ENCODE measurements around the gene BZW2.

The BZW2 gene

DNA sequence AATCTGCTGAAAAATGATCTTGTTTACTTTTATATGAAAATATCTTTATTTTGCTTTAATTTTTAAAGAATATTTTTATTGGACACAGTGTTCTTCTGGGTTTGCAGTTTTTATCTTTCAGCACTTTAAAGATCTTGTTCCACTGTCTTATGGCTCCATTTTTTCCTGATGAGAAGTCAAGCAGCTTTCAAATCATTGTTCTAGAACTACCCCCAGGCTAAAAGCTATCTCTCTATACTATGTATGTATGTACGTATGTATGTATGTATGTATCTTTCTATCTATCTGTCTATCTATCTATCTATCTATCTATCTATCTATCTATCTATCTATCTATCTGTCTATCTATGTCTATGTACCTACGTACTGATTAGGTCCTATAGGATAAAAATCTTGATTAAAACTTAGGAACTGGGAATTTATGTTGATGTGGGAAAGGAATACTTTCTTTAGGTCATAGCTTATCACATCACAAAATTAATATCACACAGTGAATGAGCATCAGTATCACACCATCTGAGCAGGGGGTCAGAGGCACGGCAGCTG lies 72.2 kb downstream of the BZW2 start:
- no peak for DNase-seq (ENCODE audit: low read depth)

DNA sequence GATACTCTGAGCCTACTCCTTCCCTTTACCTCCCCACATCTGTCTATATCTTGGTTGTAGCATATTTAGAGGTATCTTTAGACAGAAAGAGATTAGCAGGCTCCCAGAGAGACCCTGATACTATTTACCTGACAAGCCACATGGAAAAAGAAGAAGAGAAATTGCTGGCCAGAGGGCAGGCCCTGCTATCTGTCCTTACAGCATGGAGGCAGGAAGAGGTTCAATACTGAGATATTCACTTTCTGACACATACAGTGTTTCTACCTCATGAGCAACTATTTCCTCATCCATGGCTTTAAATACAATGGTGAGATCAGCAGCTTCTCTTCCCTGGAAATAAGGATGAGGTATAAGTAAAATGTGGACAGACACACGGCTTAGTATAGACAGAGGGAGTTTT lies 73.7 kb downstream of the BZW2 start:
- no peak for DNase-seq (ENCODE audit: low read depth)

- DNase-seq (ENCODE audit: low read depth): no peak
Observed at GRCh38 chr7:16721541-16721940, 75.6 kb downstream of the BZW2 start.

- DNase-seq (ENCODE audit: low read depth): no peak
Observed at GRCh38 chr7:16724344-16724743, 78.4 kb downstream of the BZW2 start.

DNA sequence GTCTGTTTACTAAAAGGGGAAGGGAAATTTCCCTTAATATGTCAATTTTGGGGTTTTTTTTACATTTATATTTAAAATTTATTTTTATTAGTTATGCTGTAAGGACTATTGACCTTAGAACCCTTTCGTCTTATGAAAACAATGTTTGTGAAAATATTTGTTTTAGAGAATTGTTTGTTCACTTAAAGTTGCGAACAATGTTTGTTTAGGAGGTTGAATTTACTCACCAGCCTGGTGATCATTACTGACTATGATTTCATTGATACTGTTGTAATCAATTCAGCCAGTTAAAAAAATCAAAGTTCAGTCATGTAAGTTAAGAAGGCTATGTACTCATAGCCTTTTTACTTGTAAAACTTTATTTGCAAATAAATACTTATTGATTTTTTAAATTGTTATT lies 80.2 kb downstream of the BZW2 start:
- no peak for DNase-seq (ENCODE audit: low read depth)

DNA sequence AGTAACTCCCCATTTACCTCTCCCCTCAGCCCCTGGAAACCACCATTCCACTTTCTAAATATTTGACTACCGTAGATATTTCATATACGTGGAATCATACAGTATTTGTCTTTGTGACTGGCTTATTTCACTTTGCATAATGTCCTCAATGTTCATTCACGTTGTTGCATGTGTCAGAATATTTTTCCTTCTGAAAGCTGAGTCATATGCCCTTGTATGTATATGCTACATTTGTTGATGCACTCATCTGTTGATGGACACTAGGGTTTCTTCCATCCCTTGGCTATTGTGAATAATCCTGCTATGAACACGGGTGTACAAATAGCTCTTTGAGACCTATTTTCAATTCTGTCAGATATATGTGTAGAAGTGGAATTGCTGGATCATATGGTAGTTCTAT lies 81.8 kb downstream of the BZW2 start:
- no peak for DNase-seq (ENCODE audit: low read depth)

GRCh38 chr7:16728811-16729210 lies 82.8 kb downstream of the BZW2 start:
- no peak for DNase-seq (ENCODE audit: low read depth)

DNA sequence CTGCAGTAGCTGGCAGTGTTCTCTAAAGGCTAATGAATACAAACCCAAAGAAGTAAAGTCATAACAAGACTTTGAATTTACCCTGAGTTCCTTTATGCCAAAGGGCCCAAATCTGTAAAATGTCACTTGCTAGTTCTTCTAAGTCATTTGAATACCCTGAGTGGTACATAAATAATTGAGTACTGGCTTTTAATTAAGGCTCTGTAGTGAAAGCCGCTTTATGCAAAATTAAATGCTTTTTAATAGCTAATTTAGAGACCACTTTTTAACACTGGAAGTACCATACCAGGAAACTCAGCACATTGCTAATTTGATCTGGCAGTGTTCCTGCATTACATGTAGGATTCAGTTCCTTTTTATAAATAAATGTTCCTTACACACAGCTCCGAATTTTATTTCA lies 83.6 kb downstream of the BZW2 start:
- DNase-seq (ENCODE audit: low read depth): no peak

GRCh38 chr7:16730937-16731336 lies 85.0 kb downstream of the BZW2 start:
- DNase-seq (ENCODE audit: low read depth): no peak

GRCh38 chr7:16732828-16733227 lies 86.8 kb downstream of the BZW2 start:
- DNase-seq (ENCODE audit: low read depth): no peak

DNA sequence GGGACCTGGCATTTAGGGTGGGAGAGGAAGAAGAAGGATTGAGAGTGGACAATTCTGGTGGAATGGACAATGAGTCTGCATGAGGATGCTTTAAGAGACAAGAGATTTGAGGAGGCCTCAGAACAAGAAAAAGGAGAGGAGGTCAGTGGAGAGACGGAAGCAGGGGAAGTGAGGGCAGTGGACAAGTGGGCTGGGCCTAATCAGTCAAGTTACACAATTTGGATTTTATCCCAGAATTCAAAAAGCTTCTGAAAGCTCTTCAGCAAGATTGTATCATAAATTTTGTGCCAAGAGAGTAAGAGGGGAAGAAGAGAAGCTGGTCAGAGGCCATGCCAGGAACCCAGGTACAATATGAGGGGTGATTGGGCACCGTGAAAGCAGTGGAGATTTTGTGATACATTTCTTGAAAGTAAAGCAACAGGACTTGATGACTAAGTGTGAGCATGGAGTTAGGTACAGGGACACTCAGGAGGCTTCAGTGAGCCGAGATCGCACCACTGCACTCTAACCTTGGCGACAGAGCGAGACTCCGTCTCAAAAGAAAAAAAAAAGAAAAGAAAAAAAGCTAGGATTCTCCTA lies 88.3 kb downstream of the BZW2 start:
- DNase-seq (ENCODE audit: low read depth): no peak

GRCh38 chr7:16735020-16735419 lies 89.0 kb downstream of the BZW2 start:
- DNase-seq (ENCODE audit: low read depth): no peak

- DNase-seq (ENCODE audit: low read depth): no peak
Observed at GRCh38 chr7:16738011-16738688, 92.2 kb downstream of the BZW2 start.

DNA sequence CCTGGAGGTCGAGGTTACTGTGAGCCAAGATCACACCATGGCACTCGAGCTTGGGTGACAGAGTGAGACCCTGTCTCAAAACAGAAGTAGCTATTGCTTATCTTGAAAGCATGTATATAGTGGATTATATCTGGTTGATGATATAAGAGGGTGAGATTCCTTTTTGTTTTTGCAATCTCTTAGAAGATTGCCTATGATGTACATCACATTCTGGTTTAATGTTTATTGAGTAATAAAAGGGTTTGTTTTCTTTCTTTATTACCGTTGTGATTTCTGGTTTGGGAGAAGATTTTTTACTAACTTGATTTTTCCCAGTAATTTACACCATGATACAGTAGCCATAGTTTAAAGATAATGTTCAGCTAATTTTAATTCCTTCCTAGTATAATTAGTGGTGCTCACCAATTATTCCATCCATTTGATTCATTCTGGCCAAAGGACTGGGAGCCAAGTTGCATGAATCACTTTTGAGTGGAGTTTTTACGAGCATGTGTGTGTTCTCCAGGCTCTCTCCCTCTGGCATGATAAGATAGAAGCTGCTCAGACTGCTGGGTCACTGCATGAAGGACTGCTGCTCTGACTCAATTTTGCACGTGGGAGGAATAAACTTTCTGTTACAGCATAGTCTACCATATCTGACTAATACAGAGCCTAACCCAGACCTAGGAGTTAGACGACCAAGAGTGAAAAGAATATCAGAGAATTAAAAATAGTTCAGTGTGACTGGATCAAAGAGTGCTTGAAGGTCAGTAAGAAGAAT lies 94.1 kb downstream of the BZW2 start:
- no peak for DNase-seq (ENCODE audit: low read depth)

DNA sequence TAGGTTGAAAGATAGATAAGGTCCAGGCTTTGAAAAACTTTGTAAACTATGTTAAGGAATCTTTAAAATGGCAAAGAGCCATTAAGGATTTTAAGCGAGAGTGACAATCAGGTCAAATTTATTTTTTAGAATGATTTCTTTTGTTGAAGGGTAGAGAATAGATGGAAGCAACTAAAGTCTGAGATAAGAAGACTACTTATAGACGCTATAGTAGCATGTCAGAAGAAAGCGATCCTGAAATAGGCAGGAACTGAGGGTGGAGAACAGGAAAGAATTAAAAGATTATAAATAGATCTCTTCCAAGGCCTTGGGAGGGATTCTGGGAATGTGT lies 94.6 kb downstream of the BZW2 start:
- no peak for DNase-seq (ENCODE audit: low read depth)

- DNase-seq (ENCODE audit: low read depth): no peak
Observed at GRCh38 chr7:16740996-16741395, 95.0 kb downstream of the BZW2 start.

DNA sequence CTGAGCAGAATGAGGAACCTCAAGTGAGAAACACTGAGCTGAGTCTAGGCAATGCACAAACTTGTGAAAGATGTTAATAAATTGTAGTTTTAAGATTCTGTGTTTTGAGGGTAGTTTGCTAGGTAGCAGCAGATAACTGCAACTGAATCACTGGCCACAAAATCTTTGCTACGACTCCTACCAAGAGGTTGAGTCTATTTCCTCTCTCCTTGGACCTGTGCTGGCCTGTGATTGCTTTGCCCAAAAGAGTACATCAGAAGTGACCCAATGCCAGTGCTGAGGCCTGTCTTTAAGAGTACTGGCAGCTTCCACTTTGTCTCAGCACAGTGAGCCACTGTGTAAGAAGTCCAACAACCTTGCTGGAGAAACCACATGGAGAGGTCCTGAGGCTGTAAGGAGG lies 95.7 kb downstream of the BZW2 start:
- no peak for DNase-seq (ENCODE audit: low read depth)

- DNase-seq (ENCODE audit: low read depth): no peak
Observed at GRCh38 chr7:16742547-16742946, 96.6 kb downstream of the BZW2 start.

DNA sequence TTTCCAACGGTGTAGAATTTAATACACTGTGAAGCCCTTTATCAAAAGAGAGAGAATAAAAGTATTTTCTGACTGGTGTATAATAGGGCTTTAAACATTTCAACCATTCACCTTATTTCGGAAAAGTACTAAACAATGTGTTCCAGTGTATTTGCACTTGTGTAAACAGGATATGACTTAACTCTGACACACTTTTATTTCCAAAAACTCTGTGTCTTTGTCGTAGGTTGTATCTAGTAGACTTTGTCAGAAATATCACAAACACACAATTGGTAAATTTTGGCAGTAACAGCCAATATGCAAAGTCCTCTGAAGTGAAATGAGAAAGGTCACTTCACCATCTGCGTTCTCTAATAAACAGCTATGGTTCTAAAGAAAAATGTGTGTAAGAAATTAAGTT lies 97.3 kb downstream of the BZW2 start:
- DNase-seq (ENCODE audit: low read depth): no peak

- no peak for DNase-seq (ENCODE audit: low read depth)
Observed at GRCh38 chr7:16744518-16745250, 98.7 kb downstream of the BZW2 start.

GRCh38 chr7:16745645-16746044 lies 99.7 kb downstream of the BZW2 start:
- no peak for DNase-seq (ENCODE audit: low read depth)

DNA sequence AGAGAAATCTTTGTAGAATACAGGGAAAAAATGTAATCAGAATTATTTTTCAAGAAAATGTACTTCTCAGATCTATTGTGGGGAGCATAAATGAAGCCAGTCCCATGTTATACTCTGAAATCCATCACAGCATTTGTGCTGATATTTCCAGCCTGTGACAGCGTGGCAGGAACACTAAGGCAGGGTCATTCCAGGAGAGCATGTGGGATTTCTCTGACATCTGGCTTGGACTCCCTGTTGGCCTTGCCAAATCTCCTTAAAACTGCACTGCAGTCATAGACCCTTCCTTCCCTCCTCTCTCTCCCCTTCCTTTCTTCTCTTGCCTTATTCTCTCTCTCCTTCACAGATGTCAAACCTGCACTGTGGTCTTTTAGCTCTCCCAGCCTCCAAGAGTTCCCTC lies 101.1 kb downstream of the BZW2 start:
- DNase-seq (ENCODE audit: low read depth): no peak

All from stimulated activated CD8-positive, alpha-beta memory T cell treated with anti-CD3 and anti-CD28 coated beads, Interleukin-12 subunit alpha, Interleukin-12 subunit beta, amount 100 ng/mL, for 1 hour (primary cell).